ENCODE results near the gene TWF2. TPM values are rescaled to one million over a fixed set of nuclear protein-coding genes. Genes with fewer than 3 reads are reported as not detected.
A peak's percentile ranks its signal among the peaks of the same experiment; 100 is the strongest.

Gene TWF2
- total RNA-seq, 4 donors from 2014 or later = 45.9 to 105 (median 50.2) TPM

- no peak overlapping the region for H3K4me3 ChIP-seq
- intact Hi-C loops (cut with DNase I; ENCODE audit: low total_unique reads) = loop anchor here (5.0 kb wide), 1 partner anchor 125 kb away; no protein-coding TSS in a partner anchor
- peaks cover 0 to 9% of the 10 kb centered on the region in 2 donors for H3K4me1 ChIP-seq
- no peak for DNase-seq
- no peaks in the 10 kb centered on the region for H3K27me3 ChIP-seq
- no peak overlapping the region for H3K27ac ChIP-seq
- no peaks in the 10 kb centered on the region for H3K9me3 ChIP-seq
- no peaks in the 10 kb centered on the region for H3K36me3 ChIP-seq
- TF ChIP-seq CTCF (IDR thresholded peaks at IDR 0.05) (no peak), POLR2A (IDR thresholded peaks at IDR 0.05) (no peak)
These were observed 43.2 kb upstream of the TWF2 start for GRCh38 chr3:52281981-52282801.

- TF ChIP-seq CTCF (IDR thresholded peaks at IDR 0.05) = no peak
- no peak for TF ChIP-seq POLR2A (IDR thresholded peaks at IDR 0.05)
- Histone ChIP-seq H3K4me3 (no peak overlapping the region), H3K36me3 (no peaks in the 10 kb centered on the region), H3K9me3 (no peaks in the 10 kb centered on the region), H3K27ac (peak overlapping the region; percentile 93 to 97), H3K4me1 (peaks cover 4 to 5% of the 10 kb centered on the region in 2 donors), H3K27me3 (no peaks in the 10 kb centered on the region)
- no peak for DNase-seq
- intact Hi-C loops (cut with DNase I; ENCODE audit: low total_unique reads) = loop anchor here (5.0 kb wide), 1 partner anchor 127 kb away; no protein-coding TSS in a partner anchor
These were observed 41.1 kb upstream of the TWF2 start for GRCh38 chr3:52280050-52280461.

GRCh38 chr3:52279596-52279995 is 40.6 kb upstream of the TWF2 start:
- Histone ChIP-seq H3K4me1 (peaks cover 4 to 5% of the 10 kb centered on the region in 2 donors), H3K27ac (peak overlapping the region; percentile 93 to 97), H3K4me3 (peak overlapping the region; percentile 81 to 88), H3K9me3 (no peaks in the 10 kb centered on the region), H3K27me3 (no peaks in the 10 kb centered on the region), H3K36me3 (no peaks in the 10 kb centered on the region)
- TF ChIP-seq CTCF (IDR thresholded peaks at IDR 0.05) (no peak), POLR2A (IDR thresholded peaks at IDR 0.05) (no peak)
- no peak for DNase-seq
- intact Hi-C loops (cut with DNase I; ENCODE audit: low total_unique reads) = no loop called here

- Histone ChIP-seq H3K9me3 (no peaks in the 10 kb centered on the region), H3K4me3 (peak within 1 kb of the TSS; percentile 81 to 88), H3K27me3 (no peaks in the 10 kb centered on the region), H3K4me1 (peaks cover 4 to 5% of the 10 kb centered on the region in 2 donors), H3K27ac (peak within 1 kb of the TSS; percentile 93 to 97), H3K36me3 (no peaks in the 10 kb centered on the region)
- DNase-seq = peak; percentile 96 to 97
- TF ChIP-seq CTCF (IDR thresholded peaks at IDR 0.05) (peak; percentile 31 to 61 (median 44)), POLR2A (IDR thresholded peaks at IDR 0.05) (peak; percentile 85 to 90)
- intact Hi-C loops (cut with DNase I; ENCODE audit: low total_unique reads) = no loop called here
These were observed 39.6 kb upstream of the TWF2 start, which contains the start of gene WDR82 for GRCh38 chr3:52278510-52279069. Gene WDR82 (minus strand): TSS chr3:52278649. CDS start chr3:52278361, 288 bp downstream.
